NB4 (cell line): ENCODE results near the gene UBE2C.

ENCODE experiments used
- DNase-seq: peaks from one replicate; pipeline ENCODE4 v3.0.0; 2010; ENCODE audit warnings: low read depth
- H3K4me3 ChIP-seq: one replicate; pipeline ENCODE4 v1.5.1; 2011; ENCODE audit warnings: mild to moderate bottlenecking, low read depth, low read length, moderate library complexity
- CTCF ChIP-seq: IDR thresholded peaks from one replicate; pipeline ENCODE4 v1.5.1; 2012; ENCODE audit warnings: low read depth, low read length
- MYC ChIP-seq: IDR thresholded peaks from 2 replicates; pipeline ENCODE4 v1.6.1; 2011; ENCODE audit warnings: low read depth, low read length
- POLR2A ChIP-seq: IDR thresholded peaks from 2 replicates; pipeline ENCODE4 v1.6.1; 2011; ENCODE audit warnings: mild to moderate bottlenecking; ENCODE audit not compliant: insufficient read length; ENCODE audit errors: extremely low read depth
- TF ChIP-seq, protein P1 (sequence below): IDR thresholded peaks from 2 replicates; pipeline ENCODE4 v1.6.1; 2011; ENCODE audit warnings: low read depth, low read length

UBE2C gene

GRCh38 chr20:45780159-45780558, 32.3 kb upstream of the UBE2C start:
- H3K4me3 ChIP-seq = no peak overlapping the region
- TF ChIP-seq, protein P1, sequence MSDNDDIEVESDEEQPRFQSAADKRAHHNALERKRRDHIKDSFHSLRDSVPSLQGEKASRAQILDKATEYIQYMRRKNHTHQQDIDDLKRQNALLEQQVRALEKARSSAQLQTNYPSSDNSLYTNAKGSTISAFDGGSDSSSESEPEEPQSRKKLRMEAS = no peak
- TF ChIP-seq MYC = no peak
- TF ChIP-seq POLR2A = no peak
- no peak for TF ChIP-seq CTCF
- no peak for DNase-seq

DNA sequence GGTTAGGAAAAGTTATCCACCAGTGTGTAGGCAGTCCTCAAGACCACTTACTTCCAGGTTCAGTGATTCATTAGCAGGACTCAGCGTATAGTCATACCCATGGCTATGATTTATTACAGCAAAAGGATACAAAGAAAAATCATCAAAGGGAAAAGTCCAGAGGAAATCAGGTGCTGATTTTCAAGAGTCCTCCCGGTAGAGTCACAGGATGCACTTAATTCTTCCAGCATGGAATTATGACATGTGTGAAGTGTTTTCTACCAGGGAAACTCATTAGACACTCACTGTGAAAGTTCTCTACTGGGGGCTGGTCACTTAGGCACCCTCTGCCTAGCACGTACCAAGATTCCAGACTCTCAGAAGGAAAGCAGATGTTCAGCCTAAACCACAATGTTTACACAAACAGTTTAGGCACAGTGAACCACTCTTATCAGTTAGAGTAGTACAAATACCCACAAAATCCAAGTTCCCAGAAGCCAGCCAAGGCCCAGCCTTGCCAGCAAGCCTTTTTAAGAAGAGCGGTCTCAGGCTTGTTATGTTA, 31.0 kb upstream of the UBE2C start:
- no peak for DNase-seq
- H3K4me3 ChIP-seq = no peak overlapping the region
- TF ChIP-seq CTCF (no peak), POLR2A (no peak), MYC (no peak)
- TF ChIP-seq, protein P1 = no peak

DNA sequence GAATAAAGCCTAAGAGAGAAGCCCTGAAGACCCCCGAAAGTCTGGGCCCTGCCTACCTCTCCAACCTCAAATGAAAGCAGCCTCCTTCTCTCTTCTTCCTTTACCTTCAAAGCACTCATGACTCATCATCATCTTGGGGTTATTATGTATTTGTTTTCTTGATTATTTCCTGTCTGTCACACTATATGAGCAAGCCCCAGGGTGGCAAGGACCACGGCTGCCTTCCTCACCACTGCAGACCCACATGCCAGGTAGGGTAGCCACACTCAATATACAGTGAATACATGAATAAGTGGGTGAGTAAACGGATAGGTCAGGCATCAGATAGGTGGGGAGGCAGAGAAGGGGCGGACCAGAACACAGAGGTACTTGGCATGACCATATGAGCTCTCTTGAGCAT, 29.6 kb upstream of the UBE2C start:
- TF ChIP-seq MYC (no peak), CTCF (no peak), POLR2A (no peak)
- TF ChIP-seq, protein P1 = no peak
- no peak for DNase-seq
- H3K4me3 ChIP-seq = no peak overlapping the region

GRCh38 chr20:45783656-45784294, 28.7 kb upstream of the UBE2C start:
- no peak overlapping the region for H3K4me3 ChIP-seq
- TF ChIP-seq, protein P1 = no peak
- TF ChIP-seq CTCF (no peak), MYC (no peak), POLR2A (no peak)
- DNase-seq = no peak

GRCh38 chr20:45788351-45788750, 24.1 kb upstream of the UBE2C start:
- no peak for TF ChIP-seq MYC
- TF ChIP-seq, protein P1 = no peak
- TF ChIP-seq POLR2A = no peak
- no peak for TF ChIP-seq CTCF
- H3K4me3 ChIP-seq = no peak overlapping the region
- DNase-seq = no peak
